WTC11 (cell line): ENCODE measurements around the gene FXYD7.

Experiments used
- ATF3 ChIP-seq: sonication (generic); formaldehyde crosslinking; conservative IDR thresholded peaks from 2 replicates; pipeline ENCODE4 v1.8.1; 2022; ENCODE audit warnings: mild to moderate bottlenecking, missing genetic modification reagents
- CREB1 ChIP-seq: sonication (generic); formaldehyde crosslinking; IDR thresholded peaks from 2 replicates; pipeline ENCODE4 v1.8.0; 2023; ENCODE audit warnings: mild to moderate bottlenecking, missing genetic modification reagents
- MLX ChIP-seq: sonication (generic); formaldehyde crosslinking; IDR thresholded peaks from 2 replicates; pipeline ENCODE4 v1.8.1; 2023; ENCODE audit warnings: mild to moderate bottlenecking, missing genetic modification reagents, moderate library complexity
- NR1H2 ChIP-seq: sonication (generic); formaldehyde crosslinking; IDR thresholded peaks from 2 replicates; pipeline ENCODE4 v1.9.0; 2021; ENCODE audit warnings: mild to moderate bottlenecking, moderate library complexity, missing genetic modification reagents
- NR2C2 ChIP-seq: sonication (generic); formaldehyde crosslinking; IDR thresholded peaks from 2 replicates; pipeline ENCODE4 v1.8.0; 2022; ENCODE audit warnings: mild to moderate bottlenecking, missing genetic modification reagents
- SMAD3 ChIP-seq: sonication (generic); formaldehyde crosslinking; IDR thresholded peaks from 2 replicates; pipeline ENCODE4 v1.8.0; 2022; ENCODE audit warnings: missing genetic modification reagents, mild to moderate bottlenecking, borderline replicate concordance
- ZMAT4 ChIP-seq: fragments of 250-450 bp; sonication (Bioruptor Pico); IDR thresholded peaks from 2 replicates; pipeline ENCODE4 v1.9.0; 2021; ENCODE audit warnings: mild to moderate bottlenecking
- ZNF138 ChIP-seq: sonication (generic); formaldehyde crosslinking; conservative IDR thresholded peaks from 2 replicates; pipeline ENCODE4 v1.8.1; 2022; ENCODE audit warnings: mild to moderate bottlenecking, moderate library complexity, missing genetic modification reagents
- ZNF263 ChIP-seq: sonication (generic); formaldehyde crosslinking; IDR thresholded peaks from 2 replicates; pipeline ENCODE4 v1.8.1; 2022; ENCODE audit warnings: low read depth, mild to moderate bottlenecking, moderate library complexity, missing genetic modification reagents
- ZNF416 ChIP-seq: fragments of 250-450 bp; sonication (Bioruptor Pico); IDR thresholded peaks from 2 replicates; pipeline ENCODE4 v1.9.0; 2021; ENCODE audit warnings: mild to moderate bottlenecking, inconsistent platforms
- ZNF423 ChIP-seq: fragments of 250-450 bp; sonication (Bioruptor Pico); IDR thresholded peaks from 2 replicates; pipeline ENCODE4 v2.1.2; 2022; ENCODE audit warnings: mild to moderate bottlenecking, moderate library complexity
- TF ChIP-seq, protein P1 (sequence below): fragments of 200-600 bp; IDR thresholded peaks from 2 replicates; pipeline ENCODE4 v1.8.0; 2022; ENCODE audit warnings: antibody characterized with exemption
- TF ChIP-seq, protein P2 (sequence below): sonication (generic); formaldehyde crosslinking; IDR thresholded peaks from 2 replicates; pipeline ENCODE4 v1.8.1; 2022; ENCODE audit warnings: low read depth, missing genetic modification reagents, borderline replicate concordance
- TF ChIP-seq, protein P3 (sequence below): sonication (generic); formaldehyde crosslinking; IDR thresholded peaks from 2 replicates; pipeline ENCODE4 v1.8.0; 2022; ENCODE audit warnings: mild to moderate bottlenecking, missing genetic modification reagents

GRCh38 chr19:35144259-35144599 is 1.2 kb downstream of the FXYD7 start:
- TF ChIP-seq MLX (CRISPR knock-in tag) (no peak), ZNF416 (CRISPR knock-in tag) (no peak), SMAD3 (CRISPR knock-in tag) (no peak), NR1H2 (CRISPR knock-in tag) (no peak), ZNF423 (no peak), ATF3 (CRISPR knock-in tag) (no peak), ZMAT4 (no peak), NR2C2 (CRISPR knock-in tag) (no peak), CREB1 (CRISPR knock-in tag) (no peak), ZNF138 (no peak), ZNF263 (CRISPR knock-in tag) (no peak)
- TF ChIP-seq, protein P1, sequence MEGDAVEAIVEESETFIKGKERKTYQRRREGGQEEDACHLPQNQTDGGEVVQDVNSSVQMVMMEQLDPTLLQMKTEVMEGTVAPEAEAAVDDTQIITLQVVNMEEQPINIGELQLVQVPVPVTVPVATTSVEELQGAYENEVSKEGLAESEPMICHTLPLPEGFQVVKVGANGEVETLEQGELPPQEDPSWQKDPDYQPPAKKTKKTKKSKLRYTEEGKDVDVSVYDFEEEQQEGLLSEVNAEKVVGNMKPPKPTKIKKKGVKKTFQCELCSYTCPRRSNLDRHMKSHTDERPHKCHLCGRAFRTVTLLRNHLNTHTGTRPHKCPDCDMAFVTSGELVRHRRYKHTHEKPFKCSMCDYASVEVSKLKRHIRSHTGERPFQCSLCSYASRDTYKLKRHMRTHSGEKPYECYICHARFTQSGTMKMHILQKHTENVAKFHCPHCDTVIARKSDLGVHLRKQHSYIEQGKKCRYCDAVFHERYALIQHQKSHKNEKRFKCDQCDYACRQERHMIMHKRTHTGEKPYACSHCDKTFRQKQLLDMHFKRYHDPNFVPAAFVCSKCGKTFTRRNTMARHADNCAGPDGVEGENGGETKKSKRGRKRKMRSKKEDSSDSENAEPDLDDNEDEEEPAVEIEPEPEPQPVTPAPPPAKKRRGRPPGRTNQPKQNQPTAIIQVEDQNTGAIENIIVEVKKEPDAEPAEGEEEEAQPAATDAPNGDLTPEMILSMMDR, result no peak
- TF ChIP-seq, protein P2, sequence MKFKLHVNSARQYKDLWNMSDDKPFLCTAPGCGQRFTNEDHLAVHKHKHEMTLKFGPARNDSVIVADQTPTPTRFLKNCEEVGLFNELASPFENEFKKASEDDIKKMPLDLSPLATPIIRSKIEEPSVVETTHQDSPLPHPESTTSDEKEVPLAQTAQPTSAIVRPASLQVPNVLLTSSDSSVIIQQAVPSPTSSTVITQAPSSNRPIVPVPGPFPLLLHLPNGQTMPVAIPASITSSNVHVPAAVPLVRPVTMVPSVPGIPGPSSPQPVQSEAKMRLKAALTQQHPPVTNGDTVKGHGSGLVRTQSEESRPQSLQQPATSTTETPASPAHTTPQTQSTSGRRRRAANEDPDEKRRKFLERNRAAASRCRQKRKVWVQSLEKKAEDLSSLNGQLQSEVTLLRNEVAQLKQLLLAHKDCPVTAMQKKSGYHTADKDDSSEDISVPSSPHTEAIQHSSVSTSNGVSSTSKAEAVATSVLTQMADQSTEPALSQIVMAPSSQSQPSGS (CRISPR knock-in tag), result no peak
- TF ChIP-seq, protein P3, sequence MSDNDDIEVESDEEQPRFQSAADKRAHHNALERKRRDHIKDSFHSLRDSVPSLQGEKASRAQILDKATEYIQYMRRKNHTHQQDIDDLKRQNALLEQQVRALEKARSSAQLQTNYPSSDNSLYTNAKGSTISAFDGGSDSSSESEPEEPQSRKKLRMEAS (CRISPR knock-in tag), result no peak
